ENCODE measurements around the gene POMT2. TPM values are rescaled to one million over a fixed set of nuclear protein-coding genes. Genes with fewer than 3 reads are reported as not detected.

The POMT2 gene
- total and polyA plus RNA-seq, 2 donors (not counting 3 experiments of a cell fraction or from before 2014, with no cell fraction given): 19.5 to 48.2 TPM

DNA sequence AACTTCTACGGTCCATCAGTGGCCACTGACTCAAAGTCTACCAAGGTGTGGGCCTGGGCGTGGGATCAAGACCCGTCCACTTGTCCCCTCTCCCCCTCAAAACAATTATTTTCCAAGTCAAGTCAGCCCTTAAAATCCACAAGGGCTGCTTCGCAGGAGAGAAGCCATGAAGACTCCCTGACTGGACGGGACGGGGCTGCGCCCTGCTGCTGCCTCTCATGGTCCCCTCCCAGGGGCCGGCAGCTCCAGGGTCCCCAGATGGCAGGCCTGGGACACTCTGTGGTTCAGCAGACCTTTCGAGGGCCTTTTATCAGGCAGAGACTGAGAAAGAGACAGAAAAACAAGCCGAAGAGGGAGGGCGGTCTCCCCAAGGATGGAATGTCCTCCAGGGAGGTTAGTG is 60.5 kb downstream of the POMT2 start:
- H3K9ac ChIP-seq (replicated peaks; ENCODE audit: extremely low read depth, insufficient read depth, low read length): no peak overlapping the region
- no peaks in the 10 kb centered on the region for H3K9me3 ChIP-seq (replicated peaks; ENCODE audit: control insufficient read depth, insufficient read depth, low read length)
- no peaks in the 10 kb centered on the region for H3K36me3 ChIP-seq (ENCODE audit: control insufficient read depth in 2 of 2, extremely low read depth in 1 of 2, insufficient read depth in 2 of 2, low read length in 2 of 2)
- no peak for DNase-seq (ENCODE audit: low read depth, low spot score)
- no TSS peak for BruUV-seq (replicated peaks)
- H4K20me1 ChIP-seq (replicated peaks; ENCODE audit: control insufficient read depth, extremely low read depth, insufficient read depth, low read length): no peaks in the 10 kb centered on the region
- no peak overlapping the region for H3K4me2 ChIP-seq (ENCODE audit: insufficient read depth, low read length)
- intact Hi-C loops (cut with micrococcal nuclease): no loop called here
- H3K27me3 ChIP-seq (ENCODE audit: control insufficient read depth in 2 of 2, insufficient read depth in 2 of 2, low read length in 2 of 2): no peaks in the 10 kb centered on the region
- no peaks in the 10 kb centered on the region for H3K9me1 ChIP-seq (replicated peaks; ENCODE audit: control insufficient read depth, extremely low read depth, insufficient read depth, low read length)
- dilution Hi-C loops (cut with MboI; ENCODE audit: extremely low pct_ligation_motif_present, low sequenced_read_pairs): no loop called here
- no peak overlapping the region for H2AFZ ChIP-seq (ENCODE audit: low read depth, low read length)
- no peak for FAIRE-seq
- no peaks in the 10 kb centered on the region for H3K4me1 ChIP-seq (ENCODE audit: control insufficient read depth, extremely low read depth, insufficient read depth, low read length)
- TF ChIP-seq EZH2 (IDR thresholded peaks at IDR 0.05; ENCODE audit: borderline replicate concordance, low read depth, low read length, severe bottlenecking) (no peak), JUN (IDR thresholded peaks at IDR 0.05; ENCODE audit: borderline replicate concordance, insufficient read depth, insufficient read length, low read depth) (no peak), POLR2A (IDR thresholded peaks at IDR 0.05; ENCODE audit: low read depth, low read length) (no peak), POLR2AphosphoS5 (IDR thresholded peaks at IDR 0.05; ENCODE audit: insufficient read depth, low read depth, low read length) (no peak), GATA2 (IDR thresholded peaks at IDR 0.05; ENCODE audit: insufficient read depth, insufficient read length, low read depth, low read length) (no peak), MYC (IDR thresholded peaks at IDR 0.05; ENCODE audit: low read depth, low read length) (no peak), FOS (IDR thresholded peaks at IDR 0.05; ENCODE audit: borderline replicate concordance, insufficient read depth, low read length) (no peak)
- TF ChIP-seq, protein P1, sequence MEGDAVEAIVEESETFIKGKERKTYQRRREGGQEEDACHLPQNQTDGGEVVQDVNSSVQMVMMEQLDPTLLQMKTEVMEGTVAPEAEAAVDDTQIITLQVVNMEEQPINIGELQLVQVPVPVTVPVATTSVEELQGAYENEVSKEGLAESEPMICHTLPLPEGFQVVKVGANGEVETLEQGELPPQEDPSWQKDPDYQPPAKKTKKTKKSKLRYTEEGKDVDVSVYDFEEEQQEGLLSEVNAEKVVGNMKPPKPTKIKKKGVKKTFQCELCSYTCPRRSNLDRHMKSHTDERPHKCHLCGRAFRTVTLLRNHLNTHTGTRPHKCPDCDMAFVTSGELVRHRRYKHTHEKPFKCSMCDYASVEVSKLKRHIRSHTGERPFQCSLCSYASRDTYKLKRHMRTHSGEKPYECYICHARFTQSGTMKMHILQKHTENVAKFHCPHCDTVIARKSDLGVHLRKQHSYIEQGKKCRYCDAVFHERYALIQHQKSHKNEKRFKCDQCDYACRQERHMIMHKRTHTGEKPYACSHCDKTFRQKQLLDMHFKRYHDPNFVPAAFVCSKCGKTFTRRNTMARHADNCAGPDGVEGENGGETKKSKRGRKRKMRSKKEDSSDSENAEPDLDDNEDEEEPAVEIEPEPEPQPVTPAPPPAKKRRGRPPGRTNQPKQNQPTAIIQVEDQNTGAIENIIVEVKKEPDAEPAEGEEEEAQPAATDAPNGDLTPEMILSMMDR (IDR thresholded peaks at IDR 0.05; ENCODE audit: extremely low read depth in 1 of 2, insufficient read depth in 1 of 2, low read depth in 1 of 2, low read length in 2 of 2): no peak
- TF ChIP-seq, protein P2, sequence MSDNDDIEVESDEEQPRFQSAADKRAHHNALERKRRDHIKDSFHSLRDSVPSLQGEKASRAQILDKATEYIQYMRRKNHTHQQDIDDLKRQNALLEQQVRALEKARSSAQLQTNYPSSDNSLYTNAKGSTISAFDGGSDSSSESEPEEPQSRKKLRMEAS (IDR thresholded peaks at IDR 0.05; ENCODE audit: insufficient read depth, insufficient read length): no peak
- no peak overlapping the region for H3K4me3 ChIP-seq (replicated peaks in 1 of 3; ENCODE audit: insufficient read depth in 1 of 3, low read depth in 1 of 3, low read length in 3 of 3)
- ChIA-PET POLR2A (no interaction called here), CTCF (no interaction called here)
- no peak overlapping the region for H3K27ac ChIP-seq (ENCODE audit: insufficient read depth, low read depth, low read length)
- H3K79me2 ChIP-seq (ENCODE audit: control insufficient read depth, insufficient read depth, low read length): no peaks in the 10 kb centered on the region
